Sigmoid colon (tissue), 7 donors: ENCODE data around the gene MGMT. TPM values are rescaled to one million over a fixed set of nuclear protein-coding genes. Genes with fewer than 3 reads are reported as not detected.

Experiments
- DNase-seq: peaks from one replicate; pipeline ENCODE4 v3.0.0-alpha.2; 2019
- H3K27ac ChIP-seq, 4 donors: fragments of 200-600 bp; sonication (generic); one replicate each; pipeline ENCODE4 v1.5.1; 2016 to 2019; ENCODE audit warnings: mild to moderate bottlenecking in 1 of 4
- H3K27me3 ChIP-seq, 3 donors: fragments of 200-600 bp; sonication (generic); one replicate each; pipeline ENCODE4 v1.5.1; 2019; ENCODE audit warnings: mild to moderate bottlenecking in 1 of 3
- H3K36me3 ChIP-seq, 4 donors: fragments of 200-600 bp; sonication (generic); one replicate each; pipeline ENCODE4 v1.5.1; 2016 to 2019
- H3K4me1 ChIP-seq, 4 donors: fragments of 200-600 bp; sonication (generic); one replicate each; pipeline ENCODE4 v1.5.1; 2017 to 2019
- H3K4me3 ChIP-seq, 4 donors: fragments of 200-600 bp; sonication (generic); one replicate each; pipeline ENCODE4 v1.5.1; 2017 to 2019; ENCODE audit warnings: mild to moderate bottlenecking in 2 of 4, moderate library complexity in 1 of 4
- H3K9me3 ChIP-seq, 4 donors: fragments of 200-600 bp in 3 of 4; sonication (generic) in 3 of 4; one replicate each; pipeline versions ENCODE4 v1.5.1 to v1.6.1; 2013 to 2019
- EP300 ChIP-seq, 4 donors: sonication (generic); formaldehyde crosslinking; IDR thresholded peaks; one replicate each; pipeline ENCODE4 v1.6.1; 2017; ENCODE audit warnings: antibody characterized with exemption in 4 of 4
- POLR2A ChIP-seq, 2 donors: fragments of 450-650 bp; IDR thresholded peaks; one replicate each; pipeline ENCODE4 v1.6.1; 2016; ENCODE audit warnings: antibody characterized with exemption in 2 of 2, mild to moderate bottlenecking in 2 of 2, moderate library complexity in 2 of 2
- POLR2AphosphoS5 ChIP-seq, 4 donors: sonication (generic); formaldehyde crosslinking; IDR thresholded peaks; one replicate each; pipeline ENCODE4 v1.6.1; 2017; ENCODE audit warnings: antibody characterized with exemption in 4 of 4
- WGBS, 2 donors: extraction: QIAGEN DNeasy Blood & Tissue Kit; methylation state at CpG; one replicate each; pipeline ENCODE4 v1.1.7; 2013; 5-methylcytosine and 5-hydroxymethylcytosine counted together
- intact Hi-C: fragments of 100-400 bp; cut with DNase I; formaldehyde crosslinking; loops from one replicate; pipeline ENCODE4 v1.15.1; 2023
- polyA plus RNA-seq, 3 donors: library from polyadenylated mRNA; stranded (reverse); fragments of 200-250 nt; gene quantifications; one replicate each; pipeline ENCODE4 v1.2.3, GENCODE V29; 2013
- total RNA-seq, 4 donors: library from RNA; depleted of rRNA; stranded (reverse); fragments of >200 nt; gene quantifications; one replicate each; pipeline ENCODE4 v1.1.0, GENCODE V29; 2016
- TF ChIP-seq, protein P1 (sequence below), 4 experiments: fragments of 450-650 bp in 3 of 4; fragments of 200-600 bp in 1 of 4; IDR thresholded peaks; one replicate each; pipeline ENCODE4 v1.5.1; 2016 to 2019; ENCODE audit warnings: antibody characterized with exemption in 4 of 4, mild to moderate bottlenecking in 3 of 4, moderate library complexity in 2 of 4
- donor health status: healthy with polysubstance abuse.
- donor health status: Bipolar disorder and iron deficiency.
- donor health status: healthy.

Gene MGMT
- total and polyA plus RNA-seq, 7 donors, result 7.2 to 40.3 (median 24.3) TPM

- Histone ChIP-seq H3K4me1 (peaks cover 0 to 18% (median 0%) of the 10 kb centered on the region in 4 donors), H3K9me3 (no peaks in the 10 kb centered on the region), H3K27ac (no peak overlapping the region), H3K4me3 (no peak overlapping the region), H3K36me3 (peaks cover 0 to 7% (median 3%) of the 10 kb centered on the region in 4 donors), H3K27me3 (no peaks in the 10 kb centered on the region)
- intact Hi-C loops, result no loop called here
- DNase-seq, result no peak
- WGBS, 2 donors, result 95% methylated on average over 10 of the region's 10 CpGs
- TF ChIP-seq, protein P1, sequence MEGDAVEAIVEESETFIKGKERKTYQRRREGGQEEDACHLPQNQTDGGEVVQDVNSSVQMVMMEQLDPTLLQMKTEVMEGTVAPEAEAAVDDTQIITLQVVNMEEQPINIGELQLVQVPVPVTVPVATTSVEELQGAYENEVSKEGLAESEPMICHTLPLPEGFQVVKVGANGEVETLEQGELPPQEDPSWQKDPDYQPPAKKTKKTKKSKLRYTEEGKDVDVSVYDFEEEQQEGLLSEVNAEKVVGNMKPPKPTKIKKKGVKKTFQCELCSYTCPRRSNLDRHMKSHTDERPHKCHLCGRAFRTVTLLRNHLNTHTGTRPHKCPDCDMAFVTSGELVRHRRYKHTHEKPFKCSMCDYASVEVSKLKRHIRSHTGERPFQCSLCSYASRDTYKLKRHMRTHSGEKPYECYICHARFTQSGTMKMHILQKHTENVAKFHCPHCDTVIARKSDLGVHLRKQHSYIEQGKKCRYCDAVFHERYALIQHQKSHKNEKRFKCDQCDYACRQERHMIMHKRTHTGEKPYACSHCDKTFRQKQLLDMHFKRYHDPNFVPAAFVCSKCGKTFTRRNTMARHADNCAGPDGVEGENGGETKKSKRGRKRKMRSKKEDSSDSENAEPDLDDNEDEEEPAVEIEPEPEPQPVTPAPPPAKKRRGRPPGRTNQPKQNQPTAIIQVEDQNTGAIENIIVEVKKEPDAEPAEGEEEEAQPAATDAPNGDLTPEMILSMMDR (IDR thresholded peaks at IDR 0.05), result no peak
- TF ChIP-seq EP300 (IDR thresholded peaks at IDR 0.05) (no peak), POLR2A (IDR thresholded peaks at IDR 0.05) (no peak), POLR2AphosphoS5 (IDR thresholded peaks at IDR 0.05) (no peak)
Measured at GRCh38 chr10:129531969-129532660, 65.1 kb downstream of the MGMT start.

GRCh38 chr10:129532838-129533237 lies 65.8 kb downstream of the MGMT start:
- no peak for DNase-seq
- no peaks in the 10 kb centered on the region for H3K27me3 ChIP-seq
- H3K9me3 ChIP-seq, result no peaks in the 10 kb centered on the region
- no peak overlapping the region for H3K27ac ChIP-seq
- TF ChIP-seq, protein P1 (IDR thresholded peaks at IDR 0.05), result no peak
- TF ChIP-seq POLR2AphosphoS5 (IDR thresholded peaks at IDR 0.05), result peak in 1 of 4 donors; percentile 42
- no peak for TF ChIP-seq POLR2A (IDR thresholded peaks at IDR 0.05)
- TF ChIP-seq EP300 (IDR thresholded peaks at IDR 0.05), result no peak
- peaks cover 0 to 7% (median 3%) of the 10 kb centered on the region in 4 donors for H3K36me3 ChIP-seq
- H3K4me1 ChIP-seq, result peaks cover 0 to 18% (median 0%) of the 10 kb centered on the region in 4 donors
- intact Hi-C loops, result no loop called here
- 54 to 89% methylated on average over 12 of the region's 12 CpGs for WGBS, 2 donors
- no peak overlapping the region for H3K4me3 ChIP-seq

DNA sequence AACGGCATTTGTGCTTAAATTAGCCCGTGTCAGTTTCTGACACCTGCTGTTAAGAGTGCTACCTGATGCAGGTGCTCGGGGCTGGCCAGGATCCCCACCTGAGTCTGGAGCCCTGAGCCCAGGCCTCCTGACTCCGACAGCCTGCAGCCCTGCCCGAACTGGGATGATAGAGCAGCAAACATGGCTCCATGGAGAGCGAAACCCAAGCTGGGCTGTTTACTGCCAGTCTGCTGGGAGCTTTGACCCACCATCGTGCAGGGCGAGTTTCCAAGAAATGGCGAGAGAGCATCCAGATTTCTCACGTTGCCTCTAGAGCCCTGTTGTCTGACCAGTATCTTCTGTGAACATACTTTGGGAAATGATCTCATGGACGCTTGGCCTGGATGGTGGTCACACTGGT lies 66.2 kb downstream of the MGMT start:
- TF ChIP-seq, protein P1 (IDR thresholded peaks at IDR 0.05), result no peak
- TF ChIP-seq POLR2A (IDR thresholded peaks at IDR 0.05) (no peak), EP300 (IDR thresholded peaks at IDR 0.05) (no peak), POLR2AphosphoS5 (IDR thresholded peaks at IDR 0.05) (no peak)
- Histone ChIP-seq H3K27ac (no peak overlapping the region), H3K36me3 (peaks cover 0 to 8% (median 3%) of the 10 kb centered on the region in 4 donors), H3K4me1 (peaks cover 0 to 18% (median 0%) of the 10 kb centered on the region in 4 donors), H3K9me3 (no peaks in the 10 kb centered on the region), H3K4me3 (no peak overlapping the region), H3K27me3 (no peaks in the 10 kb centered on the region)
- intact Hi-C loops, result no loop called here
- 81 to 88% methylated on average over 11 of the region's 11 CpGs for WGBS, 2 donors
- no peak for DNase-seq

GRCh38 chr10:129534826-129535225 lies 67.8 kb downstream of the MGMT start:
- 89 to 93% methylated on average over 5 of the region's 5 CpGs for WGBS, 2 donors
- Histone ChIP-seq H3K27me3 (no peaks in the 10 kb centered on the region), H3K4me1 (peaks cover 0 to 18% (median 0%) of the 10 kb centered on the region in 4 donors), H3K27ac (no peak overlapping the region), H3K9me3 (no peaks in the 10 kb centered on the region), H3K4me3 (no peak overlapping the region), H3K36me3 (peaks cover 0 to 12% (median 3%) of the 10 kb centered on the region in 4 donors)
- no peak for TF ChIP-seq POLR2AphosphoS5 (IDR thresholded peaks at IDR 0.05)
- TF ChIP-seq EP300 (IDR thresholded peaks at IDR 0.05), result no peak
- TF ChIP-seq, protein P1 (IDR thresholded peaks at IDR 0.05), result no peak
- no peak for TF ChIP-seq POLR2A (IDR thresholded peaks at IDR 0.05)
- intact Hi-C loops, result no loop called here
- DNase-seq, result no peak
